GM18870 (cell line): ENCODE data around the gene ARMC7.
"Not testable (repeated sequence)": the region's sequence is repeated elsewhere in the genome, so short reads cannot be mapped to it uniquely, and the experiment has no call there.

Experiments used
- ATAC-seq: cut with Tn5 transposase; IDR thresholded peaks from one replicate; pipeline ENCODE4 v1.9.1; 2021; ENCODE audit warnings: moderate library complexity; ENCODE audit not compliant: unreplicated experiment

Gene ARMC7

GRCh38 chr17:75152523-75152921 lies 42.8 kb downstream of the ARMC7 start:
- no peak for ATAC-seq

GRCh38 chr17:75152922-75153779 lies 43.4 kb downstream of the ARMC7 start:
- ATAC-seq: no peak

- peak; percentile 10 for ATAC-seq
Measured at GRCh38 chr17:75153780-75154194, 44.0 kb downstream of the ARMC7 start.

GRCh38 chr17:75154195-75155106 lies 44.7 kb downstream of the ARMC7 start, which contains the start of gene JPT1:
TSS of gene JPT1 (minus strand) at chr17:75154512. CDS start at chr17:75154397, 115 bp downstream.
- ATAC-seq: peak; percentile 92

GRCh38 chr17:75155191-75155601 lies 45.4 kb downstream of the ARMC7 start:
- ATAC-seq: no peak

- not testable (repeated sequence) for ATAC-seq
Measured at GRCh38 chr17:75158480-75158879, 48.7 kb downstream of the ARMC7 start.

- ATAC-seq: no peak
Measured at GRCh38 chr17:75159196-75160031, 49.6 kb downstream of the ARMC7 start.

GRCh38 chr17:75160211-75160610 lies 50.4 kb downstream of the ARMC7 start:
- no peak for ATAC-seq

- no peak for ATAC-seq
Measured at GRCh38 chr17:75163074-75163473, 53.3 kb downstream of the ARMC7 start.

GRCh38 chr17:75164606-75165005 lies 54.8 kb downstream of the ARMC7 start:
- not testable (repeated sequence) for ATAC-seq

- ATAC-seq: no peak
Measured at GRCh38 chr17:75168998-75169397, 59.2 kb downstream of the ARMC7 start.

- no peak for ATAC-seq
Measured at GRCh38 chr17:75173526-75173925, 63.8 kb downstream of the ARMC7 start.

- ATAC-seq: no peak
Measured at GRCh38 chr17:75174996-75175395, 65.2 kb downstream of the ARMC7 start.

GRCh38 chr17:75176625-75177024 lies 66.9 kb downstream of the ARMC7 start:
- no peak for ATAC-seq

- no peak for ATAC-seq
Measured at GRCh38 chr17:75178453-75178852, 68.7 kb downstream of the ARMC7 start.
